MCF 10A (cell line): ENCODE measurements around the gene ZNF397. TPM values are rescaled to one million over a fixed set of nuclear protein-coding genes. Genes with fewer than 3 reads are reported as not detected.

Source experiments
- BruUV-seq: library from RNA; stranded (reverse); fragments of 400-500 nt; replicated peaks from 2 replicates; lab custom pipeline; 2021; lab: Mats Ljungman, UMichigan
- CTCF ChIA-PET: fragments of 300-600 bp; sonication (Branson Sonifier 250); formaldehyde crosslinking; extraction: SDS; loops from one replicate; lab custom pipeline; 2021; ENCODE audit warnings: antibody characterized with exemption, inconsistent platforms; lab: Yijun Ruan, JAX
- POLR2A ChIA-PET: fragments of 300-600, 350-650 bp; sonication (Branson Sonifier 250); formaldehyde crosslinking; extraction: SDS; loops from one replicate; lab custom pipeline; 2020; ENCODE audit warnings: antibody characterized with exemption, inconsistent platforms; lab: Yijun Ruan, JAX
- DNase-seq: peaks from one replicate; pipeline ENCODE4 v3.0.0-alpha.2; 2018; ENCODE audit not compliant: unreplicated experiment
- H3K27ac Mint-ChIP-seq: one replicate; pipeline ENCODE4 v1.8.0; 2022; ENCODE audit warnings: mild to moderate bottlenecking, low read depth, mixed read lengths; ENCODE audit not compliant: unreplicated experiment
- H3K27me3 Mint-ChIP-seq: one replicate; pipeline ENCODE4 v1.8.0; 2022; ENCODE audit warnings: mixed read lengths; ENCODE audit not compliant: insufficient read depth, unreplicated experiment
- H3K36me3 Mint-ChIP-seq: one replicate; pipeline ENCODE4 v1.8.0; 2022; ENCODE audit warnings: mild to moderate bottlenecking, moderate library complexity, mixed read lengths; ENCODE audit not compliant: insufficient read depth, unreplicated experiment
- H3K4me1 Mint-ChIP-seq: one replicate; pipeline ENCODE4 v1.8.0; 2022; ENCODE audit warnings: mixed read lengths; ENCODE audit not compliant: insufficient read depth, unreplicated experiment
- H3K4me3 Mint-ChIP-seq: one replicate; pipeline ENCODE4 v1.8.0; 2022; ENCODE audit warnings: mild to moderate bottlenecking, moderate library complexity, mixed read lengths; ENCODE audit not compliant: unreplicated experiment
- H3K9me3 Mint-ChIP-seq: one replicate; pipeline ENCODE4 v1.8.0; 2022; ENCODE audit warnings: mixed read lengths; ENCODE audit not compliant: unreplicated experiment
- CTCF ChIP-seq: fragments of 200-600 bp; IDR thresholded peaks from one replicate; pipeline ENCODE4 v1.8.0; 2022; ENCODE audit warnings: antibody characterized with exemption, mild to moderate bottlenecking; ENCODE audit not compliant: unreplicated experiment
- intact Hi-C: fragments of 100-400 bp; cut with micrococcal nuclease; formaldehyde crosslinking; loops from 2 replicates; pipeline ENCODE4 v1.14.1; 2022
- total RNA-seq: library from RNA; stranded (reverse); gene quantifications from 2 replicates; pipeline ENCODE4 v1.2.3, GENCODE V29; 2022

Gene ZNF397
- total RNA-seq, 1 experiment from 2014 or later: 22.5 TPM

GRCh38 chr18:35267809-35268208, 27.0 kb downstream of the ZNF397 start:
- peaks cover 39% of the 10 kb centered on the region for H3K9me3 Mint-ChIP-seq
- intact Hi-C loops: no loop called here
- peaks cover 15% of the 10 kb centered on the region for H3K36me3 Mint-ChIP-seq
- no peak for TF ChIP-seq CTCF
- ChIA-PET CTCF (interaction anchor here (0.6 kb wide), 1 partner anchor 20 kb away, joined by 3 read pairs; no protein-coding TSS in a partner anchor), POLR2A (no interaction called here)
- no TSS peak for BruUV-seq
- no peak overlapping the region for H3K27ac Mint-ChIP-seq
- no peak for DNase-seq
- no peak overlapping the region for H3K4me3 Mint-ChIP-seq
- no peaks in the 10 kb centered on the region for H3K4me1 Mint-ChIP-seq
- H3K27me3 Mint-ChIP-seq: no peaks in the 10 kb centered on the region

GRCh38 chr18:35268821-35269220, 28.0 kb downstream of the ZNF397 start:
- TF ChIP-seq CTCF: no peak
- POLR2A ChIA-PET: interaction anchor here (0.6 kb wide), 2 partner anchors 18 to 105 kb away, joined by 3 to 4 read pairs; no protein-coding TSS in a partner anchor
- CTCF ChIA-PET: interaction anchor here (0.9 kb wide), 1 partner anchor 11 kb away, joined by 3 read pairs; no protein-coding TSS in a partner anchor

GRCh38 chr18:35271656-35272055, 30.8 kb downstream of the ZNF397 start:
- Mint-ChIP-seq H3K9me3 (peaks cover 44% of the 10 kb centered on the region), H3K27me3 (no peaks in the 10 kb centered on the region), H3K27ac (no peak overlapping the region), H3K36me3 (peaks cover 6% of the 10 kb centered on the region), H3K4me3 (no peak overlapping the region), H3K4me1 (no peaks in the 10 kb centered on the region)
- intact Hi-C loops: no loop called here
- BruUV-seq: no TSS peak
- ChIA-PET POLR2A (interaction anchor here (1.3 to 1.6 kb wide), 3 partner anchors 11 to 30 kb away, joined by 4 to 5 read pairs (median 4); no protein-coding TSS in a partner anchor), CTCF (interaction anchor here (0.6 kb wide), 1 partner anchor 10 kb away, joined by 3 read pairs; no protein-coding TSS in a partner anchor)
- no peak for TF ChIP-seq CTCF
- DNase-seq: no peak

More at GRCh38 chr18:35268821-35269220, 28.0 kb downstream of the ZNF397 start:
- no peaks in the 10 kb centered on the region for H3K4me1 Mint-ChIP-seq
- DNase-seq: no peak
- no peaks in the 10 kb centered on the region for H3K27me3 Mint-ChIP-seq
- H3K36me3 Mint-ChIP-seq: peaks cover 14% of the 10 kb centered on the region
- intact Hi-C loops: no loop called here
- H3K27ac Mint-ChIP-seq: no peak overlapping the region
- H3K9me3 Mint-ChIP-seq: peaks cover 44% of the 10 kb centered on the region
- no TSS peak for BruUV-seq
- H3K4me3 Mint-ChIP-seq: no peak overlapping the region

GRCh38 chr18:35276267-35276666, 35.4 kb downstream of the ZNF397 start:
- no peak for TF ChIP-seq CTCF
- intact Hi-C loops: no loop called here
- no peak overlapping the region for H3K4me3 Mint-ChIP-seq
- H3K4me1 Mint-ChIP-seq: no peaks in the 10 kb centered on the region
- ChIA-PET CTCF (no interaction called here), POLR2A (no interaction called here)
- no TSS peak for BruUV-seq
- peaks cover 42% of the 10 kb centered on the region for H3K9me3 Mint-ChIP-seq
- H3K27ac Mint-ChIP-seq: no peak overlapping the region
- peaks cover 6% of the 10 kb centered on the region for H3K36me3 Mint-ChIP-seq
- DNase-seq: no peak
- no peaks in the 10 kb centered on the region for H3K27me3 Mint-ChIP-seq
